HUES48 (cell line): Measurements from ENCODE around the gene EIF2B2.

Experiments used
- H3K27ac ChIP-seq: one replicate; pipeline ENCODE4 v1.7.0; 2013; ENCODE audit warnings: low read depth, low read length, inconsistent platforms
- H3K27me3 ChIP-seq: 2 replicates; pipeline ENCODE4 v1.6.1; 2013; ENCODE audit warnings: mild to moderate bottlenecking, low read length; ENCODE audit not compliant: control insufficient read depth, insufficient read depth
- H3K36me3 ChIP-seq: 2 replicates; pipeline ENCODE4 v1.6.1; 2013; ENCODE audit warnings: low read length; ENCODE audit not compliant: control insufficient read depth, insufficient read depth
- H3K4me1 ChIP-seq: 2 replicates; pipeline ENCODE4 v1.6.1; 2013; ENCODE audit warnings: mild to moderate bottlenecking, low read length; ENCODE audit not compliant: control insufficient read depth, insufficient read depth
- H3K4me3 ChIP-seq: 2 replicates; pipeline ENCODE4 v1.5.1; 2013; ENCODE audit warnings: mild to moderate bottlenecking, low read depth, low read length
- H3K9ac ChIP-seq: 2 replicates; pipeline ENCODE4 v1.6.1; 2013; ENCODE audit warnings: mild to moderate bottlenecking, low read depth, low read length, moderate library complexity
- H3K9me3 ChIP-seq: 2 replicates; pipeline ENCODE4 v1.6.1; 2013; ENCODE audit warnings: low read length; ENCODE audit not compliant: control insufficient read depth, insufficient read depth

EIF2B2 gene

GRCh38 chr14:74962046-74962445 is 40.7 kb upstream of the EIF2B2 start:
- Histone ChIP-seq H3K4me1 (no peaks in the 10 kb centered on the region), H3K9ac (no peak overlapping the region), H3K27ac (no peak overlapping the region), H3K27me3 (no peaks in the 10 kb centered on the region), H3K36me3 (no peaks in the 10 kb centered on the region), H3K9me3 (no peaks in the 10 kb centered on the region), H3K4me3 (no peak overlapping the region)

DNA sequence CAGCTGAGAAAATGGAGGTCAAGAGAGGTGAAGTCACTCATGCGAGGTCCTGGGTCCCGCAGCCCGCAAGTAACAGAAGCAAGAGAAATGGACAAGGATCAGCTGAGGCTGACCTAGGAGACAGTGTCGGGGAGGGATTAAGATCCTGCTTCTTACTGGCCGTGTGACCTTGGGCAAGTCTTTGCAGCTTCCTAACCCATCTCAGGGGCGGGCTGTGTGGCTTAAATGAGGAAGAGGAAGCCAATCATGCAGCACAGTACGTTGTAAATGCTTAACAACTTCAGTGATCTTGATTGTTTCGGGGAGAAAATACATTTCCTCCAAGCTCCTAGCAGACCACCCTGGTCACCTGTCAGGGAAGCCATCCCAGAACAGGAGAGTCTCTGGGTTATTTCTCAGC is 40.2 kb upstream of the EIF2B2 start:
- no peak overlapping the region for H3K4me3 ChIP-seq
- H3K4me1 ChIP-seq: no peaks in the 10 kb centered on the region
- no peaks in the 10 kb centered on the region for H3K36me3 ChIP-seq
- no peaks in the 10 kb centered on the region for H3K9me3 ChIP-seq
- H3K27ac ChIP-seq: no peak overlapping the region
- H3K9ac ChIP-seq: no peak overlapping the region
- H3K27me3 ChIP-seq: no peaks in the 10 kb centered on the region

- H3K36me3 ChIP-seq: no peaks in the 10 kb centered on the region
- H3K4me1 ChIP-seq: no peaks in the 10 kb centered on the region
- H3K9me3 ChIP-seq: no peaks in the 10 kb centered on the region
- H3K27ac ChIP-seq: no peak overlapping the region
- H3K9ac ChIP-seq: no peak overlapping the region
- H3K4me3 ChIP-seq: no peak overlapping the region
- H3K27me3 ChIP-seq: no peaks in the 10 kb centered on the region
These were observed 39.5 kb upstream of the EIF2B2 start for GRCh38 chr14:74963178-74963704.

DNA sequence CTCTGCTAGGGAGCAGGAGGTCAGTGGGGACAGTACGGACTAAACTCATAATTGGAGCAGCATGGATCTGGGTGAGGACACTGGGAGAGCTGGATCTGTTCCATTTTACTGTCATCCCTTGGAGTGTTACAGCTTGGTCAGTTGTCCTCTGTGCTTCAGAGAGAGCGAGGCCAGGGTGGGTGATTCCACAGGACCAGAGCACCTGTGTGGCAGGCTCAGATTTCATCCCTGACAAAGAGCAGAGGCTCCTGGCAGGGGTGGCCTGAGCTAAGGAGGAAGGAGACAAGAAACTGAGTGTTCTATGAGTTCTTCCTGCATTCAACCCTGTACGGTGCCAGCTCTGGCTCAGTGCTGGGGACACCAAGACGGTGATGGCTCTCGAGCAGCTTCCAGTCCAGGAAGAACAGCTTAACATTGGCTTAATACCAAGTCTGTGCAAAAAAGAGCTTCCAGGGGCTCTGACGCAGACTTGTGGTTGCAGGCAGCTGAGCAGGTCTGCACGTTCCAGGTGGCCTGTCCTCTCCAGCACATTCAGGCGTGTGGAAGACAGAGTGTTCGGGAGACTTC is 38.9 kb upstream of the EIF2B2 start:
- H3K27me3 ChIP-seq: no peaks in the 10 kb centered on the region
- no peak overlapping the region for H3K27ac ChIP-seq
- no peaks in the 10 kb centered on the region for H3K36me3 ChIP-seq
- H3K9me3 ChIP-seq: no peaks in the 10 kb centered on the region
- H3K9ac ChIP-seq: no peak overlapping the region
- no peaks in the 10 kb centered on the region for H3K4me1 ChIP-seq
- H3K4me3 ChIP-seq: no peak overlapping the region

DNA sequence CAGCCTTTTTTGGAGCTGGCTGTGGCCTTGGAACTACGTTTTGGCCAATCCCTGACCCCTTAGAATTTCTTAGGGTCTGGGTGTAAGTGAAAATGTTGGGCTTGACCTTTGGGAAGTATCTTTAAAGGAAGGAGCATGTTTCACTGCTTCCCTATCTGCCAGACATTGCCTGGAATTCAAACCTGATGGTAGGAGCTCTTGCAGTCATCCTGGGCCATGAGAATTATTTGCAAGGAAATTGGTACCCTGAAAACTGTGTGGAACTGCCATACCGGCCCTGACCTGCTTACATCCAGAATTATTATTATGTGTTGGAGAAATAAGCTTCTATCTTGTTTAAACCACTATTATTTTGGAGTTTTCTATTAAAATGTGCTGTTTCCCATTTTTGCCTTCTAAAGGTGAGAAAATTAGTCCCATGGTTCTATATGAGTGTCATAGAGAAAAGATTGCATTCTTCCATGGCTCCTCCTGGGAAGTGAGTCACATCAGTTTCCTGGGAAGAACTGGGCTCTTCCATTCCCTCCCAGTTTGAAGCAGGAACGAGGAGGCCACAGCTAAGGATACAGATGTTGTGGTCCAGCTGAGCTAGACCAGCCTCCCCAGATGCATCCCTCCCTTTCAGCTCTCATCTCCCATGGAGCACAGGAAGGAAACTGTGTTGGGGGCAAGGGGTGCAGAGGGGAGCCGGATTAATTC is 37.8 kb upstream of the EIF2B2 start:
- Histone ChIP-seq H3K9me3 (no peaks in the 10 kb centered on the region), H3K27me3 (no peaks in the 10 kb centered on the region), H3K9ac (no peak overlapping the region), H3K4me1 (no peaks in the 10 kb centered on the region), H3K36me3 (no peaks in the 10 kb centered on the region), H3K27ac (no peak overlapping the region), H3K4me3 (no peak overlapping the region)

DNA sequence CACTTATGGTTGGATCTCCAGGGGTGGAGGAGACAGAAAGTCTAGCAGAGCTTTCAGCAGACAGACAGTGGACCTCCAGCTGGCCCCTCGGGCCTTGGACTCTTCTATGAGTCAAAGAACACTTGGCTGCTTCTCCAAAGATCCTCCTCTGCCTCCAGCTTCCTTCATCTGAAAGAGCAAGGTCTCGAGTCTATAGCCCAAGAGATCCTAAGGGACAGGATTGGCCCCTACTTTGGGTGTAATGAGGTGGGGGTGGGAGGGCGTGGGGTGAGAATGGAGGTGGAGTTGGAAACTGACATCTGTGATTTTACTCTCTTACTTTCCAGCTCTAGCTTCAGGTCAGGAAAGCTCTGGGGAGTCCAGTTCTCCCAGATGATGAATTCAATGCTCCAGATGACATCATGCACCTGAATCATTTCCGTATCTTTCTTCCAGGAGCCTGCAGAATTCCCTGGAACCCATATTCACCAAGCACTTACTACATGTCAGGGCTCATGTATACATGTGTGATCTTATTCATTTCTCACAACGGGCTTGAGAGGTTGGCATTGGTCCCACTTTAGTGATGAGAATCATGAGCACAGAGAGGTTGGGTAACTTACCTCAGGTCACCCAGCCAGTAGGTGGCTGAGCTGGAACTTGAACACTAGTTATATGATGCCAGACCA is 37.1 kb upstream of the EIF2B2 start:
- Histone ChIP-seq H3K9me3 (no peaks in the 10 kb centered on the region), H3K4me3 (no peak overlapping the region)

GRCh38 chr14:74968811-74969210 is 33.9 kb upstream of the EIF2B2 start:
- Histone ChIP-seq H3K36me3 (no peaks in the 10 kb centered on the region), H3K4me3 (no peak overlapping the region), H3K4me1 (no peaks in the 10 kb centered on the region), H3K9ac (no peak overlapping the region), H3K27me3 (no peaks in the 10 kb centered on the region), H3K27ac (no peak overlapping the region), H3K9me3 (no peaks in the 10 kb centered on the region)

More for the DNA sequence above, 37.1 kb upstream of the EIF2B2 start:
- no peaks in the 10 kb centered on the region for H3K36me3 ChIP-seq
- H3K4me1 ChIP-seq: no peaks in the 10 kb centered on the region
- no peaks in the 10 kb centered on the region for H3K27me3 ChIP-seq
- H3K27ac ChIP-seq: no peak overlapping the region
- no peak overlapping the region for H3K9ac ChIP-seq

GRCh38 chr14:74973003-74973653 is 29.6 kb upstream of the EIF2B2 start:
- Histone ChIP-seq H3K27ac (no peak overlapping the region), H3K4me1 (peaks cover 11% of the 10 kb centered on the region; the same call in 1 of the 2 replicates), H3K27me3 (no peaks in the 10 kb centered on the region), H3K36me3 (no peaks in the 10 kb centered on the region), H3K9ac (no peak overlapping the region), H3K9me3 (no peaks in the 10 kb centered on the region), H3K4me3 (no peak overlapping the region)

- Histone ChIP-seq H3K27me3 (no peaks in the 10 kb centered on the region), H3K9ac (no peak overlapping the region), H3K27ac (no peak overlapping the region), H3K9me3 (no peaks in the 10 kb centered on the region), H3K4me1 (peaks cover 19% of the 10 kb centered on the region), H3K36me3 (no peaks in the 10 kb centered on the region), H3K4me3 (no peak overlapping the region)
These were observed 28.8 kb upstream of the EIF2B2 start for GRCh38 chr14:74973905-74974363.

GRCh38 chr14:74974364-74975058 is 28.2 kb upstream of the EIF2B2 start:
- Histone ChIP-seq H3K4me3 (no peak overlapping the region), H3K9me3 (no peaks in the 10 kb centered on the region), H3K27ac (no peak overlapping the region), H3K4me1 (peaks cover 24% of the 10 kb centered on the region), H3K36me3 (no peaks in the 10 kb centered on the region), H3K27me3 (no peaks in the 10 kb centered on the region), H3K9ac (no peak overlapping the region)
